Lower leg skin (tissue), 3 donors: ENCODE data around the gene UGT1A5.
"Not testable (repeated sequence)": the region's sequence is repeated elsewhere in the genome, so short reads cannot be mapped to it uniquely, and the experiment has no call there.

ENCODE experiments used
- POLR2A ChIP-seq, 2 donors: fragments of 450-650 bp; IDR thresholded peaks; one replicate each; pipeline ENCODE4 v1.6.1; 2016 to 2017; ENCODE audit warnings: antibody characterized with exemption in 2 of 2, mild to moderate bottlenecking in 1 of 2, moderate library complexity in 1 of 2
- TF ChIP-seq, protein P1 (sequence below), 3 donors: fragments of 450-650 bp; IDR thresholded peaks; one replicate each; pipeline ENCODE4 v1.5.1; 2016; ENCODE audit warnings: antibody characterized with exemption in 3 of 3, mild to moderate bottlenecking in 3 of 3, moderate library complexity in 2 of 3

DNA sequence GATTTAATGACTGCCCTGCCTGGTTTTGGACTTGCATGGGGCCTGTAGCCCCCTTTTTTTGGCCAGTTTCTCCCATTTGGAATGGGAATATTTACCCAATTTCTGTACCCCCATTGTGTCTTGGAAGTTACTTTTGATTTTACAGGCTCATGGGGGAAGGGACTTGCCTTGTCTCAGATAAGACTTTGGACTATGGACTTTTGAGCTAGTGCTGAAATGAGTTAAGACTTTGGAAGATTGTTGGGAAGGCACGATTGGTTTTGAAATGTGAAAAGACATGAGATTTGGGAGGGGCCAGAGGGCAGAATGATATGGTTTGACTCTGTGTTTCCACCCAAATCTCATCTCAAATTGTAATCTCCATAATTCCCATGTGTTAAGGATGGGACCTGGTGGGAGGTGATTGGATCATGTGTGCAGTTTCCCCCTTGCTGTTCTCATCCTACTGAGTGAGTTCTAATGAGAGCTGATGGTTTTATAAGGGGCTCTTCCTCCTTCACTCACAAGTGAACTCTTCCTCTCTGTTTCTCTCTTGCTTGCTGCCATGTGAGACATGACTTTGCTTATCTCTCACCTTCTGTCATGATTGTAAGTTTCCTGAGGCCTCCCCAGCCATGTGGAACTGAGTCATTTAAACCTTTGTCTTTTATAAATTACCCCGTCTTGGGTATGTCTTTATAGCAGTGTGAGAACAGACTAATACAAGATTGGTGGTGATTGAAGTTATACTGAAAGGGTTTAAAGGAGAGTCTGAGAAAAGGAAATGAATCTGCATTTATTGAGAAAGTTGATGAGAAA is 38.7 kb downstream of the UGT1A5 start:
- TF ChIP-seq, protein P1, sequence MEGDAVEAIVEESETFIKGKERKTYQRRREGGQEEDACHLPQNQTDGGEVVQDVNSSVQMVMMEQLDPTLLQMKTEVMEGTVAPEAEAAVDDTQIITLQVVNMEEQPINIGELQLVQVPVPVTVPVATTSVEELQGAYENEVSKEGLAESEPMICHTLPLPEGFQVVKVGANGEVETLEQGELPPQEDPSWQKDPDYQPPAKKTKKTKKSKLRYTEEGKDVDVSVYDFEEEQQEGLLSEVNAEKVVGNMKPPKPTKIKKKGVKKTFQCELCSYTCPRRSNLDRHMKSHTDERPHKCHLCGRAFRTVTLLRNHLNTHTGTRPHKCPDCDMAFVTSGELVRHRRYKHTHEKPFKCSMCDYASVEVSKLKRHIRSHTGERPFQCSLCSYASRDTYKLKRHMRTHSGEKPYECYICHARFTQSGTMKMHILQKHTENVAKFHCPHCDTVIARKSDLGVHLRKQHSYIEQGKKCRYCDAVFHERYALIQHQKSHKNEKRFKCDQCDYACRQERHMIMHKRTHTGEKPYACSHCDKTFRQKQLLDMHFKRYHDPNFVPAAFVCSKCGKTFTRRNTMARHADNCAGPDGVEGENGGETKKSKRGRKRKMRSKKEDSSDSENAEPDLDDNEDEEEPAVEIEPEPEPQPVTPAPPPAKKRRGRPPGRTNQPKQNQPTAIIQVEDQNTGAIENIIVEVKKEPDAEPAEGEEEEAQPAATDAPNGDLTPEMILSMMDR (IDR thresholded peaks at IDR 0.05): not testable (repeated sequence)
- not testable (repeated sequence) for TF ChIP-seq POLR2A (IDR thresholded peaks at IDR 0.05)
